HepG2 (cell line): Measurements from ENCODE around the gene ASF1B. TPM values are rescaled to one million over a fixed set of nuclear protein-coding genes. Genes with fewer than 3 reads are reported as not detected.
A peak's percentile ranks its signal among the peaks of the same experiment; 100 is the strongest.

Source experiments
- ATAC-seq: fragments of 200-7000 bp; cut with Tn5 transposase; 3 replicates; pipeline ENCODE4 v1.9.1; 2020; ENCODE audit warnings: mild to moderate bottlenecking, moderate library complexity
- BruUV-seq: library from RNA; stranded (reverse); fragments of 400-500 nt; replicated peaks from 2 replicates; lab custom pipeline; 2021; lab: Mats Ljungman, UMichigan
- CTCF ChIA-PET: fragments of 300-600 bp; formaldehyde crosslinking; extraction: SDS; loops from one replicate; lab custom pipeline; 2021; ENCODE audit warnings: low total read pairs, inconsistent platforms, low intra/inter-chr PET ratio; lab: Yijun Ruan, JAX
- POLR2A ChIA-PET: fragments of 350-600 bp; sonication (Branson Sonifier 250); formaldehyde crosslinking; loops from one replicate; lab custom pipeline; 2020; ENCODE audit warnings: antibody characterized with exemption, inconsistent platforms; lab: Yijun Ruan, JAX
- DNase-seq: peaks from one replicate; pipeline ENCODE4 v3.0.0-alpha.2; 2015; ENCODE audit warnings: low spot score
- FAIRE-seq: peaks from 3 replicates; lab custom pipeline; 2011; peaks lifted over from hg19 to GRCh38; lab: Jason Lieb, UNC
- H2AFZ ChIP-seq: one replicate; pipeline ENCODE4 v1.6.1; 2011; ENCODE audit warnings: low read length, inconsistent platforms
- H3K27ac ChIP-seq: fragments of 300-600 bp; 3 replicates; pipeline ENCODE4 v1.8.0; 2011; ENCODE audit warnings: mixed run types, mild to moderate bottlenecking, mixed read lengths, low read length, inconsistent platforms; ENCODE audit not compliant: insufficient read depth; ENCODE audit errors: extremely low read length
- H3K27me3 ChIP-seq, 2 experiments: fragments of 200-600 bp in 1 of 2; 2 replicates in 1 of 2; 3 replicates in 1 of 2; pipeline versions ENCODE4 v1.6.0 to v1.8.0; 2011; ENCODE audit warnings: low read length in 2 of 2, mild to moderate bottlenecking in 2 of 2, moderate library complexity in 2 of 2, inconsistent platforms in 1 of 2; ENCODE audit not compliant: insufficient read depth in 2 of 2, control insufficient read depth in 1 of 2
- H3K36me3 ChIP-seq, 2 experiments: fragments of 200-600 bp in 1 of 2; replicated peaks in 1 of 2; 2 replicates in 1 of 2; 3 replicates in 1 of 2; pipeline versions ENCODE4 v1.5.1 to v1.8.0; 2011; ENCODE audit warnings: low read length in 2 of 2, inconsistent platforms in 1 of 2; ENCODE audit not compliant: insufficient read depth in 2 of 2, control insufficient read depth in 1 of 2
- H3K4me1 ChIP-seq: 2 replicates; pipeline ENCODE4 v1.5.1; 2012; ENCODE audit warnings: low read length, inconsistent platforms; ENCODE audit not compliant: insufficient read depth
- H3K4me2 ChIP-seq: 2 replicates; pipeline ENCODE4 v1.6.0; 2011; ENCODE audit warnings: low read depth, low read length, inconsistent platforms
- H3K4me3 ChIP-seq, 3 experiments: fragments of 200-600 bp in 1 of 3; sonication (generic), shearing (Covaris generic) in 1 of 3; replicated peaks in 1 of 3; 2 replicates each; pipeline ENCODE4 v1.5.1; 2011 to 2016; ENCODE audit warnings: low read length in 3 of 3, inconsistent platforms in 2 of 3, low read depth in 2 of 3, mild to moderate bottlenecking in 2 of 3, control low read depth in 1 of 3, mixed read lengths in 1 of 3; ENCODE audit not compliant: insufficient read depth in 1 of 3
- H3K79me2 ChIP-seq: one replicate; pipeline ENCODE4 v1.6.1; 2011; ENCODE audit warnings: low read length, inconsistent platforms; ENCODE audit not compliant: insufficient read depth
- H3K9ac ChIP-seq: 2 replicates; pipeline ENCODE4 v1.6.0; 2011; ENCODE audit warnings: mild to moderate bottlenecking, low read depth, low read length, inconsistent platforms; ENCODE audit not compliant: insufficient read depth
- H3K9me3 ChIP-seq: 2 replicates; pipeline ENCODE4 v1.5.1; 2012; ENCODE audit warnings: mild to moderate bottlenecking, low read length
- H4K20me1 ChIP-seq: 2 replicates; pipeline ENCODE4 v1.6.0; 2011; ENCODE audit warnings: inconsistent platforms, mild to moderate bottlenecking, low read length, moderate library complexity; ENCODE audit not compliant: insufficient read depth
- DNMT1 ChIP-seq: sonication (generic); formaldehyde crosslinking; IDR thresholded peaks from 2 replicates; pipeline ENCODE4 v1.5.1; 2020; ENCODE audit warnings: mild to moderate bottlenecking, missing genetic modification reagents
- GABPB1 ChIP-seq: IDR thresholded peaks from 2 replicates; pipeline ENCODE4 v1.6.1; 2016; ENCODE audit warnings: mild to moderate bottlenecking, missing genetic modification reagents, moderate library complexity, missing compliant biosample characterization
- HMG20A ChIP-seq: IDR thresholded peaks from 2 replicates; pipeline ENCODE4 v1.6.1; 2016; ENCODE audit warnings: borderline replicate concordance
- MED13 ChIP-seq: sonication (generic); formaldehyde crosslinking; IDR thresholded peaks from 2 replicates; pipeline ENCODE4 v1.5.0; 2020; ENCODE audit warnings: missing genetic modification reagents
- PRPF4 ChIP-seq: fragments of 200-400 bp; formaldehyde crosslinking; IDR thresholded peaks from 2 replicates; pipeline ENCODE4 v1.6.1; 2016; ENCODE audit warnings: low read length, low read depth; ENCODE audit not compliant: poor library complexity, severe bottlenecking
- RERE ChIP-seq: IDR thresholded peaks from 2 replicates; pipeline ENCODE4 v1.6.1; 2016; ENCODE audit warnings: low read depth, missing genetic modification reagents, missing compliant biosample characterization
- RNF2 ChIP-seq: fragments of 450-650 bp; conservative IDR thresholded peaks from 2 replicates; pipeline ENCODE4 v1.6.1; 2016; ENCODE audit warnings: low read depth
- TFDP2 ChIP-seq: sonication (generic); formaldehyde crosslinking; IDR thresholded peaks from 2 replicates; pipeline ENCODE4 v1.4.0; 2020; ENCODE audit warnings: missing genetic modification reagents
- ZNF282 ChIP-seq: fragments of 450-650 bp; IDR thresholded peaks from 2 replicates; pipeline ENCODE4 v1.6.1; 2018; ENCODE audit not compliant: partially characterized antibody
- ZNF550 ChIP-seq: sonication (generic); formaldehyde crosslinking; IDR thresholded peaks from 2 replicates; pipeline ENCODE4 v1.4.0; 2020; ENCODE audit warnings: mild to moderate bottlenecking, missing genetic modification reagents, borderline replicate concordance
- ZNF710 ChIP-seq: sonication (generic); formaldehyde crosslinking; IDR thresholded peaks from 2 replicates; pipeline ENCODE4 v1.5.0; 2020; ENCODE audit warnings: mild to moderate bottlenecking, missing genetic modification reagents, borderline replicate concordance
- ZNF83 ChIP-seq: sonication (generic); formaldehyde crosslinking; IDR thresholded peaks from 2 replicates; pipeline ENCODE4 v1.4.0; 2020; ENCODE audit warnings: missing genetic modification reagents, mild to moderate bottlenecking, borderline replicate concordance
- WGBS: methylation state at CpG from one replicate; pipeline ENCODE4 v1.1.6; 2017; ENCODE audit warnings: low lambda C conversion rate; 5-methylcytosine and 5-hydroxymethylcytosine counted together
- in situ Hi-C: cut with HindIII; loops from 2 replicates; pipeline ENCODE4 v1.10.0; 2017; ENCODE audit warnings: low pct_unique_long_range_greater_than_20kb; ENCODE audit not compliant: extremely low pct_ligation_motif_present
- intact Hi-C: fragments of 100-400 bp; cut with micrococcal nuclease; formaldehyde crosslinking; loops from one replicate; pipeline ENCODE4 v1.10.0; 2022; ENCODE audit not compliant: unreplicated experiment
- polyA plus RNA-seq, 8 experiments: library from polyadenylated mRNA; depleted of rRNA in 3 of 8; stranded (reverse) in 7 of 8; unstranded in 1 of 8; fragments of >200 nt; fragmentation: Illumina TruSeq in 4 of 8; extraction: Trizol in 4 of 8; gene quantifications; 2 replicates each; pipeline versions ENCODE4 v1.2.1 to v1.2.3, GENCODE V29; 2011 to 2016; ENCODE audit warnings: low read depth in 4 of 8, missing spikeins in 1 of 8, mixed read lengths in 1 of 8; ENCODE audit not compliant: insufficient read depth in 1 of 8
- total RNA-seq, 5 experiments: library from RNA; depleted of rRNA; stranded (reverse); fragments of >200 nt; fragmentation: Illumina TruSeq; extraction: Trizol; gene quantifications; 2 replicates each; pipeline ENCODE4 v1.2.3, GENCODE V29; 2016; ENCODE audit warnings: low read depth in 1 of 5

The ASF1B gene
- total and polyA plus RNA-seq, 2 of the 13 experiments (the other 11 are each of a cell fraction or from before 2014, with no cell fraction given): 18.2 to 24.8 TPM

GRCh38 chr19:14073261-14073924 lies 63.0 kb downstream of the ASF1B start (continued):
- TF ChIP-seq ZNF710 (CRISPR knock-in tag): no peak
- TF ChIP-seq GABPB1 (CRISPR knock-in tag): peak; percentile 6; the same call in 1 of the 2 replicates
- no peak for TF ChIP-seq DNMT1 (CRISPR knock-in tag)
- no peak for TF ChIP-seq HMG20A (CRISPR knock-in tag)

- Histone ChIP-seq H3K27ac (peak within 1 kb of the TSS; percentile 91), H3K9ac (peak within 1 kb of the TSS; percentile 79), H3K79me2 (peaks cover 3% of the 10 kb centered on the region), H3K4me1 (peaks cover 8% of the 10 kb centered on the region), H3K27me3 (no peaks in the 10 kb centered on the region; a peak in 2 of 5 replicates), H3K9me3 (no peaks in the 10 kb centered on the region), H3K4me3 (peak within 1 kb of the TSS; percentile 76 to 94 (median 80)), H3K36me3 (no peaks in the 10 kb centered on the region), H3K4me2 (peak within 1 kb of the TSS; percentile 98), H2AFZ (no peak within 1 kb of the TSS), H4K20me1 (no peaks in the 10 kb centered on the region)
- intact Hi-C loops: loop anchor here (1.0 to 5.0 kb wide), 2 partner anchors 65 to 192 kb away; partner anchors contain the start of gene RFX1
- FAIRE-seq (no peak), ATAC-seq (peak; percentile 50), DNase-seq (no peak)
- BruUV-seq: TSS peak; percentile 73
- CTCF ChIA-PET: interaction anchor here (0.6 to 4.7 kb wide), 4 partner anchors 14 to 192 kb away, joined by 3 to 79 read pairs (median 10); partner anchors contain the start of gene SAMD1
- POLR2A ChIA-PET: interaction anchor here (1.1 to 5.2 kb wide), 12 partner anchors 8 to 200 kb away, joined by 3 to 62 read pairs (median 5); partner anchors contain the start of genes ASF1B, DCAF15, IL27RA and PALM3
- WGBS: 0% methylated on average over 7 of the region's 51 CpGs
- in situ Hi-C loops: loop anchor here (5.0 to 25.0 kb wide), 2 partner anchors 190 to 310 kb away; partner anchors contain the start of genes C19orf53 and MRI1
- TF ChIP-seq MED13 (no peak), PRPF4 (no peak), TFDP2 (CRISPR knock-in tag) (no peak), ZNF282 (no peak), RNF2 (no peak; the same call in 1 of the 2 replicates), ZNF83 (no peak), ZNF550 (CRISPR knock-in tag) (no peak), RERE (no peak)
Measured at GRCh38 chr19:14072535-14073260, 63.7 kb downstream of the ASF1B start, which contains the start of gene MISP3. Gene MISP3, plus strand, starts transcription at chr19:14072786. Its CDS starts 524 bp downstream, at chr19:14073310.
